SH-SY5Y (cell line): Measurements from ENCODE around the gene SCO2.

ENCODE experiments used
- GATA2 ChIP-seq: IDR thresholded peaks from 2 replicates; pipeline ENCODE4 v1.6.1; 2011; ENCODE audit warnings: mild to moderate bottlenecking, low read depth, low read length
- GATA3 ChIP-seq: IDR thresholded peaks from 2 replicates; pipeline ENCODE4 v1.6.1; 2011; ENCODE audit warnings: low read depth, mild to moderate bottlenecking, low read length, moderate library complexity

DNA sequence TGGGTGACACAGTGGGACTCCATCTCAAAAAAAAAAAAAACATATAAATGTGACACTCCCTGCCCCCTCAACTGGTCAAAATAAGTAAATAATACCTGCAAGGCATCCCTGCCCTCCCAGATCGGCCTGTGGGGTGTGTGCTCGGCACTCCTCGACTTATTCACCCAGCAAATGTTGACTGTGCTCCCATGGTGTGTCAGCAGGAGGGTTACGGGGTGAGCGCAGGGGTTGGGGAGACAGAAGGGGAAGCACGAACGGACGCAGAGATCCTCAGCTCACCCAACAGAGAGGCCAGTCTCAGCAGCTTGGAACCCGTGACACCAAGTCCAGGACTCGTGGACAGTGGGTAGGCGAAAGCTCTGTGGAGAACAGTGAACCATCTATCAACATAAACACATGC, 45.7 kb downstream of the SCO2 start:
- TF ChIP-seq GATA2 (no peak), GATA3 (no peak)
